ENCODE measurements around the gene PGAM2.

PGAM2 gene

DNA sequence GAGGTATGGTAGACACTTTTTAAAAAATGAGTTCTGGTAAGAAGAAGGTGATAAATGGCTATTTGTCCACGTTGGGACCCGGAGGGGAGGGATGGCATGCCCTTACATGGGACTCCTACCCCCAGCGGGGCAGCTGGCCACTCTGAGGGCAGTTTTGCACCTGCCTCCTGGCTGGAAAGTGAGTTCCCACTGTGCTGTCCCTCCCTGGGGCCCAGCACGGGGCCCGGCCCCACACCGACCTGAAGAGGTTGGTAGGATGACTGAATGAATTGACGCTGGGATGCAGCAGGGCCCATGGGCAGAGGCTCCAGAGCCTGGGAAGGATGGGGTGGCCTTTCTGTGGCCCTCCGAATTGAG is 38.2 kb upstream of the PGAM2 start:
- DNase-seq = no peak

DNA sequence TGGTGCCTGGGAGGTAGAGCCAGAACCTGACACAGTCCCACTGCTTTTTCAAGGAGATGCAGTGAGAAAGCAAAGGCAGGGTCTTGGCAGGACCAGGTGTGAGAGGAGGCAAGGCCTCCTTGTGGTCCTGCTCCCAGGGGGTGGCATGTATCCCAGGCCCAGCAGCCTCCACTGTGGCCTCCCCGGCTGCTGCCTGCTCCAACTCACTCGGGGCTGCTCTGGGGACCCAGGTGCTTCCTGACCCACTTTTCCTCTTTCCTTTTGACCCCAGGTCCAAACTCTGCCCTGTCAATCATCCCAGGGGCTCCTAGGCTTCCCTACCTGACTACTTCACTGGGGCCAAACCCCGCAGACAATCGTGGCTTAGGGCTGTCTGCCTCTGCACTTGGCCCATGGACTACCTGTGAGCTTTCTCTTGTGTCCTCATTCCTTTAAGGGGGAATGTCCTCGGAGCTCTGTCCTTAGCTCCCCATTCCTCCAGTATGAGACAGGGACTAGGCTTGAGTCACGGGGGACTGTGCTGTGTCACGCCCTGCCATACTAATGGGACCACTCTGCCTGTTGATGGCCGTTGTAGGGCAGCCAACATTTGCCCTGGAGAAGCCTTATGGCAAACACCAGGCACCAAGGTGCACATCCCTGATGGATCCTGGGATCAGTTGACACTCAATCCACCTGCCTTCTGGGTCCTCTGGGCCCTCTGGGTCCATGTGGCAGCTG is 37.6 kb upstream of the PGAM2 start:
- no peak for DNase-seq

DNA sequence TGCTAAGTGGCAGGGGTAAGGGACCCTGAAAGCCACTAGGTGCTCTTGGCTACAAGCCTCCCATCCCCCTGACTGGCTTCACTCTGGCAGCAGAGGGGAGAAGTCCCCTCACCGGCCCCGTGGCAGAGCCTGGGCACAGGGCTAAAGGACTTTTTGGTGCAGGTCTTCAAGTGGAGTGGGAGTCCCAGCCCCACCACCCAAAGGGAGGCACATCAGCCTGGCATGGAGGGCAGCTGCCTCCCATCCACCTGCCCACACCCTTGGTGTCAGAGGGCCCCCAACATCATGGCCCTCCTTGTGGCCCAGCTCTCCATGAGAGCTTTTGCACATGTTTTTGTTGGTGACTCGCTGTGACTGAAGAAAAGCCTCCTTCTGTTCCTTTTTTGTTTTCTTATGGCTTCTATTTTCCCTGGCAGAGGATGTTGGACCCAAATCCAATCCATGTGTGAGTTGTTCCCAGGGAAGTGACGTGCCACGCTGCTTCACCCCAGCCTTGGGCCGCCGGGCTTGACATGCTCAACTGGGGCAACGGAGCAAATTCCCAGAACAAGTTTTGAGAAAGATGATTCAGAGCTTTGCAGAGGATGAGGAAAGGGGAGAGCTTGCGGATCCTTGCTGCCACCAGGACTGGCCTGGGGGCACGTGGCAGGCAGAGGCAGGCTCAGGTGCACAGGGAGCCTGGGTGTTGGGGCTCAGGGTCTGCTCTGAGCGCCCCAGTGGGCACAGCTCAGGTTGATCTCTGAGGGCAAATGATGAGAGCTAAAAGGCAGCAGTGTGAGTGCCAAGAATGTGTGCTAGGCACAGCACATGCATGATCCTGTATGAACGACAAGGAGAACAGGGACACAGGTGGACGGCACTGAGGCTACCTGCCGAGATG is 36.8 kb upstream of the PGAM2 start:
- DNase-seq = no peak

DNA sequence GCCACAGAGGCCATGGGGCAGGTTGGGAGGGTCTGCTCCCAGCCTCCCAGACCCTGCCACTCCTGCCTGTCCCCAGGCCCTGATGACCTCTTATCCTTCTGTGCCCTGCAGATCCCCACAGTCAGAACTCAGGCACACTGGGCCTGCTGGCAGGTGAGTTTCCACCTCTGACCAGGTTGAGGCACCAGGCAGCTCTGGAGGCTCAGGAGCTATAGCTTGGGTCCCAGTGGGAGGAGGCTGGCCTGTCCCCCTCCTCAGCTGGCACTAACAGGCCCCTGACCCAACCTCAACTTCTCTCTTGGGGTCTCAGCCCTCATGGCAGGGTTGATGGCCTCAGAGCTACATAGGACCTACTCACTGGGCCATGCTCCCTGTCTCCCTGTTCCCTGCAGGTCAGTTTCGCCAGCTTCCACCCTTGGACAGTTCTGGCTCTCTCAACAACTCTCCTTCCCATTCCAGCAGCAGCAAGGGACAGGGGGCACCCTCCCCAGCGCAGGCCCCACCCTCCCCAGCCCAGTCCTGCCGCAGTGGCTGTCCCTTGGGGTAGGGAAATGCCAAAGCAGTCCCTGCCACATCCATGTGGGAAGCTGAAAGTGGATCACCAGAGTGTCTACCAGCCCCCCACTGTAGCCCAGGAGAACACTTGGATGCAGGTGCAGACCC is 36.1 kb upstream of the PGAM2 start:
- DNase-seq = no peak

DNA sequence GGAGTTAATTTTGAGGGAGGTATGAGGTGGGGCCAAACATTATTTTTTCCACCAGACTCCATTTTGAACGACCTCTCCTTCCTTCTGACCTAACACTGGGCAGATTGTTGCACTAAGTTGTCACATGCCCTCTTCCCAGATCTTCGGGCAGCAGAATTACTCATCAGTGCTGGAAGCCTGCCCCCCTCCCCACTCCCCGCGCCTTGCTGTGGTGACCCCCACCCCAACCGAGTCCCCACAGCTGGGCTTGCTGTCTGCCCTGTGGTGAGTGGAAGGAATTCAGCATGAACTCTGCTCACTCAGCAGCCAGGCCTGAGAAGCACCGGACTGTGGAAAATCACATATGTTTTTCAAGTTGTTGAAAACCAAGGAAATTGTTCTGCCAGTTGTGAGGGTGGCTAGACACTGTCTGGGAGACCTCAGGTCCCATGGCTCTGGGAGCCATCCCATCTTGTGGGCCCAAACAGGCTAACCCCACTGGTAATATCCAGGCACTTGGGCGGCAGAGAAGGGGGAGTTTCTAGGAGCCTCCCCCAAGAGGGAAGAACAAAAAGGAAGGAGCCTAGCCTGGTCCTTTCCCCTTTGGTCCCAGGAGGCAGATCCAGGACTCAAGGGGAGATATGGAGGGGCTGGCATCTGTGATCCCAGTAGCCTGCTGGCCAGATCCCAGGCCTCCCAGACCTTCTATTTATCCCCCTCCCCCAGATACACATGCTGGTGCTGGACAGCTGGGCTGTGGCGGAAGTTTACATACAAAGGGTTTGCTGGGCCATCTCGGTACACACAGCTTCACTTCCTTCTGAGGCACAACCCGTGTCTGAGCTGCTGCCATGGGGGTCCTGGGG is 35.3 kb upstream of the PGAM2 start:
- DNase-seq = no peak

DNA sequence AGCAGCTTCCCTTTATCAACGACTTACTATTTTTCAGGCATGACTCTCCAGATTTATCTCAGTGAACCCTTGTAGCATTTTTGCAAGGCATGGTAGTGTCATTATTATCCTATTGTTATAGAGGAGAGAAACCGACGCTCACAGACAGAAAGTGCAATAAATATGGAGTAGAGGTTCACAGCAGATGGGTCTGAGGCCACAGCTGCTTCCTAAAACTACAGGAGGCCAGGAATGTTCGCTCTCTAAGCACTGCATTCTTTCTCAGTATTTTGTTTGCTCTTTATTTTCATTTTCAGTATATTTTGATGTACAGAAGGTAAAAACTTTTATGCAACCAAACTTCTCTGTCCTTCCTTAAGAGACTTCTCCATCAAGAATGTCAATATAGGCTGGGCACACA is 34.3 kb upstream of the PGAM2 start:
- DNase-seq = no peak

DNA sequence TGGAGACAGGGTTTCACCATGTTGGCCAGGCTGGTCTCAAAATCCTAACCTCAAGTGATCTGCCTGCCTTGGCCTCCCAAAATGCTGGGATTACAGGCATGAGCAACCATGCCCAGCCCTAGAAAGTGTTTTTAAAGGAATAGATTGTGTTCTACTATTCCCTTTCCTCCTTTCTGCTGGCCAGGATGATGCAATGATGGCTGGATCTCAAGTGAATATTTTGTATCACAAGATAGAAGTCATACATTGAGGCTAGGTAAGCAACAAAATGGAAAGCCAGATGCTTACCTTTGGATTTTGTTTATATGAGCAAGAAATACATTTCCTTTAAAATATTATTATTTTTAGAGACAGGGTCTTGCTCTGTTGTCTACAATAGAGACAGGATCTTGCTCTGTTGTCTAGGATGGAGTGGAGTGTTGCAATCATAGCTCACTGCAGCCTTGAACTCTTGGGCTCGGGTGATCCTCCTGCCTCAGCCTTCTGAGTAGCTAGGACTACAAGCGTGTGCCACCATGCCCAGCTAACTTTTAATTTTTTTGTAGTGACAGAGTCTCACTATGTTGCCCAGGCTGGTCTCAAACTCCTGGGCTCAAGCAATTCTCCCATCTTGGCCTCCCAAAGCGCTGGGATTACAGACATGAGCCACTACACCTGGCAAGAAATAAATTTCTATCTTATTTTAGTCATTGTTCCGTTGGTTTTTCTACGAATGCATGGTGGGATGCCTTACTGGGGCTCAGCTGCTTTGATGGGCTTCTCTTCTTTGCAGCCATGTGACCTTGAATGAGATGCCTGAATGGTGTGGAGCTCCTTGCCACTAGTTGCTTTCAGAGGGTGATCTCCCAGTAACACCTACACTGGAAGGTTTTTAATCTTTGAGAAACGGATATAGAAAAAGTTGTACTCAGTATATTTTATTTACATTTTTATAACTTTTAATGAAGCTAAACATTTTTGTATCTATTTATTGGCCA is 33.0 kb upstream of the PGAM2 start:
- DNase-seq = no peak

DNA sequence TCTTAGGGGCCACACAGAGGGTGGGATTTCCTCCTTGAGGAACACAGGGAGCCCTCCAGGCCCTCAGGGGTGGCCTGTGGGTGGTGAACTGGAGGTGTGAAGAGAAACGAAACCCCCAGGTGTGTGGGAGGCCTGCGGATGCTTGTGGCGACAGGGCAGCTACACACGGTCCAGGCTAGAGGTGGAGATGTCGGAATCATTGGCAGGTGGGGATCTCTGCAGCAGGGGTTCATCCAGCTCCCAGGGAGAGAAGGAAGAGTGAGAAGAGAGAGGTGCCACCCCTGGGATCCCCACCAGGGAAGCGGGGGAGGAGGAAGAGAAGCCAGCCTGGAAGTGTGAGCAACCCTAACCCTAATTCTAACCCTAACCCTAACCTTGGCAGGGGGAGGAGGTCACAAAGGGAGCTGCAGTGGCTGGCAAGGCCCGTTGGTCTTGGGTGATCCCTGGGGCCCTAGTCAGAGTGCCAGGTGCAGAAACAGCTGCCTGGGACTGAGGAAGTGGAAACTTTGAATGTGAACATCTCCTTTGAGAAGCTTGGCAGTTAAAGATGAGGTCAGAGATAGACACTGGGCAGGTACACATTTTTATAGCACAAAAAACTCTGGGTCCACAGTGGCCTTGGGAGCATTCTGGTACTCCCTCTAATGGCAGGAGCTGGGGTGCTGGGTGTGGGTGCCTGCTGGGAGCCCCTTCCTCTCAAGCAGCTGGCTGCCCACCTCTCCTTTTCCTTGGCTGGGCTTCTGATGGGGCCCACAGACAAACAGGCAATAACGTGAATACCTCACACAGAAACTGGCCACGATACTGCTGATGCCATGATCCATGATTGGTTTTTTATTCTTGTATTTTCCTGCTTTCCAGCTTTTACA is 31.9 kb upstream of the PGAM2 start:
- DNase-seq = peak; percentile 65

DNA sequence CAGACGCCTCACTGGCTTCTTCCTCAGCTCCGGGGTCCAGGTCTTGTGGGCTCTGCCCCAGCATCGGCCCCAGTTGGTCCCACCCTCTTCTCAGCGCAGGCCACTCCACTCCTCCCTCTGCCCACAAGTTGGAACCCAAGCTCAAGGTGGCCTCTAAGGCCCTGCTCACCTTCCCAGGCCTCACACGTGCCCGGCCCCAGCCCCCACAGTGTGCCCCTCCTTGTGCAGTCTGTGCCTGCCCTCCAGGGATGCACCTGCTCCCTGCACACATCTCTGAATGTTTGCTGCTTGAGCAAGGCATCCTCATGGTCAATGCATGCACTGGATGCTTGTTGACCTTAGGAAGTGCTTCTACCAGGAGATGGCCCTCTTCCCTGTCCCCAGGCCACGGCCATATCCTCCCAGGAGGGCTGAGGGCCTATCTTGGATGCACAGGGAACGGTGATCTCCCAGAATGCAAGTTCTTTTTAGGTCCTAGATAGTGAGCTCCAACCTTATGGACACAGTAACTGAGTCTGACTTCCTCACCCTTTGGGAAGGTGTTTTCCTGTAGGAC is 31.0 kb upstream of the PGAM2 start:
- DNase-seq = no peak

DNA sequence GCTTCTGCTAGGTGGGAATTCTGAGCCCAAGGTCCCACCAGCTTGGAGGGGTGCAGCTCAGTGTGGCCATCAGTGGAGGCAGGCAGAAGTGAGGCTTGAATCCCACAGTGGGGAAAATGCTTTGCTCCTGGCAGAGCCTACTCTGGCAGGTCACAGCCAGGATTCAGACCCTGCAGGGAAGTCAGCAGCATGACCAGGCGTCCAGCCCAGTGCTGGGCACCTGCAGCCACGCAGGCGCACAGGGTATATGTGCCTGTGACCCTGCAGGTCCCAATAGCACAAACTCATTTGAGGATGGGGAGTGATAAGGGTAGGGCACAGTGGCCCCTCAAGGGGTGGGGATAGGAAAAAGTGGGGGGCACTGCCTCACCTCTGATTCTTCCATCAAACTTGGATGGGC is 30.4 kb upstream of the PGAM2 start:
- no peak for DNase-seq

DNA sequence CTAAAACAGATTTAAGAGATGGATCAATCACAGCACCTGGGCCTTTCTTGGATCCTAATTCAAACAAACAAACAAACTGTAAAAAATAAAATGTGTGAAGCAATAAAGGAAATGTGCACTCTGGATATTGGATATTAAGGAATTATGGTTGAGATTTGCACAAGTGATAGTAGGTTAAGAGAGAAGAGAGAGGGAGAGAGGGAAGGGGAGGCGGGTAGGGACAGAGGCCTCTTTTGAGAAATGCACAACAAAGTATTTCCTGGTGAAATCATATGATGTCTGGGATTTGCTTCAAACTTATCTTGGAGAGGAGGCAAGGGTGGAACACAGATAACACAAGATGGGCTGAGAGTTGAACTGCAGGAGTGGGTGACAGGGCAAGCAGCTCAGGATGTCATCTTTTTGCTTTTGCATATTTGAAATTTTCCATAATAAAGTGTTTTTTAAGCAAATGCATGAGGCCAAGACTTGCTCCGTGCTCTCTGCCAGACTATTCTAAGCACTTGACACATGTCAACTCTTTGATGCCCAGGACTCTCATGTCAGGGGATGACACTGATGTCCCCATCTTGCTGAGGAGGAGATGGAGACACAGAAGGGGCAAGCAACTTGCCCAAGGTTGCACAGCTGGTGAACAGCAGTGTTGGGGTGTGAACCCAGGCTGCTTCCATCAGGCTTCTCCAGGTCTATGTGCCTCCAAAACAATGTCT is 29.7 kb upstream of the PGAM2 start:
- no peak for DNase-seq

DNA sequence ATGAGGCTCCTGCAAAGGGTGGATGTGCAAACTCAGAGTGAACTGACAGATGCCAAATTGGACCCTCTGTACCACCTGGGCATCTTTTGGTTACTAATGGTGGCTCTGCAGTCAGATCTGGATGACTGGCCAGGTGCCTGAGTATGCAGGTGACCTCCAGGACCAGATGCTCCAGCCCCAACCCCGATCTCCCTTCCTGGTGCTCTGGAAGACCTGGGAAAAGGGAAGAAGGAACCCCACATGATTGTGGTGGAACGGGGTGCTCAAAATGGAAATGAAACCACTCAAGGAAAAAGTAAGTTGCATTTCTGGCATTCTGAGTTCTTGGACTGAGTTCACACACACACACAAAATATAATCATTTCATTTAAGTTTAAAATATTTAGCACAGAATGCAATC is 29.0 kb upstream of the PGAM2 start:
- no peak for DNase-seq

DNA sequence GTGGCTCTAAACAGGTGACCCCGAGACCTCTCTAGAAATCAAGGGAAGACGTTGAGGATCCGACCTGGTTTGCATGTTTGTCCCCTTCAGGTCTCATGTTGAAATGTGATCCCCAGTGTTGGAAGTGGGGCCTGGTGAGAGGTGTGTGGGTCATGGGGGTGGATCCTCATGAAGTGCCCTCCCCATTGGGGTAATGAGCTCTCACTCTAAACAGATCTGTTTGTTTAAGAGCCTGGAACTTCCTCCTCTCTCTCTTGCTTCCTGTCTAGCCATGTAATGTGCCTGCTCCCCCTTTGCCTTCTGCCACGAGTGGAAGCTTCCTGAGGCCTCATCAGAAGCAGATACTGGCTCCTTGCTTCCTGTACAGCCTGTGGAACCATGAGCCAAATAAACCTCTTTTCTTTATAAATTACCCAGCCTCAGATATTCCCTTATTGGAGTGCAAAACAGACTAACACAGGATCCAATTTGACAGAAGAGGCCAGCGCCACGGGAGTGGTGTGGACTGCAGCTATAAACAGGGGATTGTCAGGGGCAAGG is 27.8 kb upstream of the PGAM2 start:
- no peak for DNase-seq

DNA sequence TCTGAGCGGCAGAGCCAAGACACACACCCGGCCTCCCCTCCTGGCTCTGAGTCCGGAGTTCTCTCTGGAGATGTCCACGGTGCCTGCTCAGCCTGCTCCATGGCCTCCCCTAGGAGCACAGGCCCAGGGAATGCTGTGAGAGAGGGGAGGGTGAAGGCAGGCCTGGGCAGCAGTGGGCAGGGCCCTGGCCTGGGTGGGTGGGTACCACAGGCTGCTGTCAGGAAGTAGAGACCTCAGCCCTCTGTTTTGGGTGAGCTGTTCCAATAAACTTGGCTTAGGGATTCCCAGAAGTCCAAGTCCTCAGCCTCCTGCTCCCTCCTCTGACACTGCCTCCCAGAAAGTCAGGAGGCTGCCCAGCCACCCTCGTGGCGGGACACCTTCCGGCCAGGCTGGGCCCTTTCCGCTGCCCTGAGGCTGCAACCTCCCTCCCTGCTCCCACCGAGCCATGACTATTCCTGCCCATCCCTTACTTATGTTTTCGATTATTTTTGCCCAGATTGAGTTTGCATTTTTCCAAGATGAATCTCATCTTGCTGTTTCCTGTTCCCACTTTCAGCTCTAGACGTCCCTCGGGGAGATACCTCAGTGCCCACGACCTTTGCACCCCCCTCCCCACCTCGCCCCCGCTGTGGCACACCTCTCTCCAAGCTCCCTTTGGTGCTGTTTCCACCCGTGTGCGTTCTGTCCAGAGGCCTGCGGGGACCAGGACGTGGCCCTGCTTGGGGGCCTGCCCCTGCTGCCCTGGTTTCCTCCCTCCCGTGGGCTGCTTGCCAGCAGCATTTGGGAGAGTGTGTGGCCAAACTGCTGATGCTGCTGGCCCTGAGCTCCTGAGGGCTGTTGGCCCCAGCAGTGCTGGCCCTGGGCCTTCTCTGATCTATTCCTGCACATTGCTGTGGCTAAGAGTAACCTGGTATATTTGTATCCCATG is 22.8 kb upstream of the PGAM2 start:
- no peak for DNase-seq

DNA sequence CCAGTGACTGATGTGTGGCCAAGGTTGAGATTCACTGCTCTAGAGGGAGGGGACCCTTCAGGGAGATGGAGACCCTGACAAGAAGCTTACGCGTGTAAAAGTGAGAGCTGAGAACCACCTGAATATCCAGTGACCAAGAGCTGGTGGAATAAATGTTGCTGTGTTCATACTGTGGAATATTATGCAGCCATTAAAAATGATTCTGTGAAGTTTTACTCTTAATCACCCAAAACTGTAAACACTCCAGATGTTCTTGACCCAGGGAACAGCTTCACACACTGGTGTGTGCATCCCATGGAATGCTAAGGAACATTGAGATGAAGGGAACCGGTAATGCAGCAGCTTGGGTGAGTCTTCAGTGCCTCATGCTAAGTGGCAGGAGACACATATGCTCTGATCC is 21.3 kb upstream of the PGAM2 start:
- DNase-seq = no peak

DNA sequence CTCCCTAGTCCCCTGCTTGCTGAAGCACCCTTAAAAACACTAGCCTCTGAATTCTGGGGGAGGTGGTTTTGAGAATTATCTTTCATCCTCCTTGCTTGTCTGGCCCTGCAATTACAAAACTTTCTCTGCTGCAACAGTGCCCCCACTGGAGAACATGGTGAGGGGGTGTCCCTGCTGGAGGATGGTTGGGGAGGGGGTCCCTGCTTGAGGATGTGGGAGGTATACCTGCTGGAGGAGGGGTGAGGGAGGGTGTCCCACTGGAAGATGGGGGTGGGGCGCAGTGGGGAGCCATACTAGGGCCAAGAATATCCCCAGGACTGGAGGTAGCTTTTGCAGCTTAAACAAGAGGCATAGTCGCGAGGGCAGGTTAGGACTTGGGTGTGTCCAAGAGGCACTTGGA is 20.2 kb upstream of the PGAM2 start:
- DNase-seq = peak; percentile 39

DNA sequence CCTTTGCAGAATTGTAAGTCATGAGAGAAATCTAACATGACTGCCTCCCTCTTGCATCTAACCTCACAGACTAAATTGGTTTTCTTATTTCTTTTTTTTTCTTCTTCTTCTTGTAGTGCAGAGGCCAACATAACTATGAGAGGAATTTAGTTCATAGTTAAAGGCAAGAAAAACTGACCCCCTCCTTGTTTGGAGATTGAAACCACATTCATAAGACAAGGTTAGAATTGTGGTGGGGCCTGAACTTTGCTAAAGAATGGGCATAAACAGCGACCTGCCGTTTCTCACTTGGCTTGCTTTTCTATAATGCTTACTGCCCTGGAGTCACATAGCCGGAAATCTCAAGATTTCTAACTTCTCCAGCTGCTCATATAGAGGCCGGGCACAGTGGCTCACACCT is 19.3 kb upstream of the PGAM2 start:
- no peak for DNase-seq

DNA sequence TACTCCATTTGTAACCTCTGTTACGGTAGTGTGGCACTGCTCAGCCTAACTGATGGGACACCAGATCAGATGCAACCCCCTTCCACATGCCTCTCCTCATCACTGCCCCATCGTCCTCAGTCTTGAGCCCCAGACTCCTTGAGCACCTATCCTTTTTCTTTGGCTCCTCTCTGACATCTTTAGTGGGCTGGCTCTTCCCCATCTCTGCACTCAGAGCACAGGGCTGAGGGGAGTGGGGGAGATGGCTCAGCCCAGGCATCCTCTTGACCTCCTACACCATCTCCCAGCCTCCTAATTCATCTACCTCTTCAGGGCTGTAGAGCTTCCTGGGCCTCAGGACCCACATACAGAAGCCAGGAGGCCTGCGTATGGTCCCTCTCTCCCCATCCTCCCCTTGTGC is 18.4 kb upstream of the PGAM2 start:
- no peak for DNase-seq

Measured in hematopoietic multipotent progenitor cell treated with erythropoietin and hydrocortisone succinate and interleukin-3 and kit ligand, for 4 days (in vitro differentiated cells).